ENCODE results near the gene TRIM62. TPM values are rescaled to one million over a fixed set of nuclear protein-coding genes. Genes with fewer than 3 reads are reported as not detected.

TRIM62 gene
- total RNA-seq, 2 experiments from 2014 or later = 3.6 to 3.9 TPM

DNA sequence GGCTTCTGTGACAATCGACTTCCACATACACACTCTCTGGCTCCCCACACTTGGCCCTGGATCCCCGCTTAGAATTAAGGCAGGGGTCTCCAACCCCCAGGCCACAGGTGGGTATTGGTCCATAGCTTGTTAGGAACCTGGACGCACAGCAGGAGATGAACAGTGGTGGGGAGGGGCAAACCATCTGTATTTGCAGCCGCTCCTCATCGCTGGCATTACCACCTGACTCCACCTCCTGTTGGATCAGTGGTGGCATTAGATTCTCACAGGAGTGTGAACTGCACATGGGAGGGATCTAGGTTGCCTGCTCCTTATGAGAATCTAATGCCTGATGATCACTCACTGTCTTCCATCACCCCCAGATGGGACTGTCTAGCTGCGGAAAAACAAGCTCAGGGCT is 16.0 kb downstream of the TRIM62 start:
- H3K9me3 Mint-ChIP-seq = no peaks in the 10 kb centered on the region
- no peak for DNase-seq
- ChIA-PET POLR2A (no interaction called here), CTCF (no interaction called here)
- H3K36me3 Mint-ChIP-seq = peaks cover 4% of the 10 kb centered on the region
- H3K4me3 Mint-ChIP-seq = no peak overlapping the region
- intact Hi-C loops (cut with micrococcal nuclease) = no loop called here
- no peaks in the 10 kb centered on the region for H3K27me3 Mint-ChIP-seq
- H3K4me1 Mint-ChIP-seq (ENCODE audit: low read depth) = no peaks in the 10 kb centered on the region
- H3K27ac Mint-ChIP-seq = no peak overlapping the region

DNA sequence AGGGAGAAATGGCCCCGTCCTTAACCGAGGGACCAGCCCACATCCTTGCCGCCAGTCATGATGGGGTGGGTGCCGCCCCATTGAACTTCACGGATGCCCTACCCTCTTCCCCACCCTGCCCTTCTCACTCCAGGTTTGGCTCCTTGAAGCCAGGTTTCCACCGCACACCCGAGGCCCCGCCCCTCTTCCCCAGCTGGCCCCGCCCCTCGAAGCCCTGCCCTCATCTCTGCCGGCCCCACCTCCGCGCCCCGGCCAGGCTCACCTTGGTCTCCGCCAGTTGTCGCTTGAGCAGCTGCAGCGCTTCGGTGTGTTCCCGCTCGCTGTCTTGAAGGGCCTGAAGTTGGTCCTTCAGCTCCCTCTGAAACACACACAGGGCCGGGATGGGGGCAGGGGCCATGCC is 16.6 kb downstream of the TRIM62 start:
- POLR2A ChIA-PET = no interaction called here
- no peaks in the 10 kb centered on the region for H3K4me1 Mint-ChIP-seq (ENCODE audit: low read depth)
- H3K4me3 Mint-ChIP-seq = no peak overlapping the region
- H3K36me3 Mint-ChIP-seq = peaks cover 4% of the 10 kb centered on the region
- CTCF ChIA-PET = no interaction called here
- H3K9me3 Mint-ChIP-seq = no peaks in the 10 kb centered on the region
- intact Hi-C loops (cut with micrococcal nuclease) = no loop called here
- H3K27me3 Mint-ChIP-seq = no peaks in the 10 kb centered on the region
- no peak overlapping the region for H3K27ac Mint-ChIP-seq
- no peak for DNase-seq

DNA sequence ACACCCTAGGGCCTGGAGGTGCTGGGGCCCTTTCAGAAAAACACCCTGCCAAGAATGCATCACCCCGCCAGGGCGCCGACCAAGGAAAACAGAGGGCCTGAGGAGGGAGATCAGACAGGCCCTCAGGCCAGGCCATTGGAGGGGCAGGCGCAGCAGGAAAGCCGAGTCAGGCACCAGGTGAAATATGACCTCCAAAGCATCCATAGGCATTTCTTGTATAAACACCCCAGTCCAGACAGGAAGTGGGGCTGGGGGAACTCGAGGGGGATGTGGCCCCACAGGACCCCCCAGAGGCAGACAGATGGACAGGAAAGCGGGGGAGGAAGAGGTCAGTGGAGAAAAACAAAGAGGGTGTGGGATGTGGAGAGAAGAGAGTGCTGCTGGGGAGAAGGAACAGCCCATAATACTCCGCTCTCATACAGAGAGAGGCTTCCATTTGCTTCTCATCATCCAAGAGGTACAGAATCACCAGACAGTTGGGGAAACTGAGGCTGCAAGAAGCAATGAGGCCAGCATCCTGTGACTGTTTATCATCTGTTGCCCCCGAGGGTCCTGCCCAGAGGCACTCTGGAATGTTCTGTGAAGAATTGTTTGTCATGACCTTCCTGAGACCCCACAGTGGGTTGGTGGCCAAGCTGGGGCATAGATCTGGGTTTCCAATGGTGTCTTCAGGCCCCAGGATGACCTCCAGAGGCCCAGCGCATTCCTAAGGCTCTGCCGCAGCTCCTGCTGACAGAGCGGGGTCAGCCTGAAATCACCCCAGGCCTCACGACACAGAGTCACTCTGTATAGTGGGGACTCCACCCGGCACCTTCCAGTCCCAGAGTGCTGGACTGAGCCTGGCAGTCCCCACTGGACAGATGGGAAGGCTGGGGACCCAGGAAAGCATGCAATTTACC is 18.0 kb downstream of the TRIM62 start:
- intact Hi-C loops (cut with micrococcal nuclease) = no loop called here
- ChIA-PET POLR2A (no interaction called here), CTCF (interaction anchor here (0.6 kb wide), 1 partner anchor 287 kb away, joined by 3 read pairs; no protein-coding TSS in a partner anchor)
- H3K27ac Mint-ChIP-seq = no peak overlapping the region
- no peak for DNase-seq
- H3K4me3 Mint-ChIP-seq = no peak overlapping the region
- H3K4me1 Mint-ChIP-seq (ENCODE audit: low read depth) = no peaks in the 10 kb centered on the region
- peaks cover 4% of the 10 kb centered on the region for H3K36me3 Mint-ChIP-seq
- no peaks in the 10 kb centered on the region for H3K27me3 Mint-ChIP-seq
- no peaks in the 10 kb centered on the region for H3K9me3 Mint-ChIP-seq

DNA sequence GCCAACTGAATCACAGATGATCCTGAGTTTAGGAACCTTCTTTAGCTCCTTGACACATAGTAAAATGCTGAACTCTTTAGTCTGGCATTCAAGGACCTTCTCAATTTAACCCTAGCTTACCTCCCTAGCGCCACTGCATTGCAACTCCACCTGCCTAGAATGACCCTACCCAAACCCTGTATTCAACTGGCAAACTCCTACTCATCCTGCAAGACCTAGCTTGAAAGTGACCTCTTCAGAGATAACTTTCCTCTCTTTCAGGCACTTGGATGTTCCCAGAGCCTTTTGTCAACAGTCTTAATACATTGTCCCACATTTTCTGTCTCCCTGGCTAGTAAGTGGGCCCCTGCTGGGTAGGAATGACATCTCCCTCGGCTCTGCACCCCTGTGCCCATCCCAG is 19.7 kb downstream of the TRIM62 start:
- H3K4me3 Mint-ChIP-seq = no peak overlapping the region
- DNase-seq = no peak
- no peak overlapping the region for H3K27ac Mint-ChIP-seq
- H3K27me3 Mint-ChIP-seq = no peaks in the 10 kb centered on the region
- intact Hi-C loops (cut with micrococcal nuclease) = no loop called here
- H3K9me3 Mint-ChIP-seq = no peaks in the 10 kb centered on the region
- peaks cover 4% of the 10 kb centered on the region for H3K36me3 Mint-ChIP-seq
- H3K4me1 Mint-ChIP-seq (ENCODE audit: low read depth) = no peaks in the 10 kb centered on the region
- CTCF ChIA-PET = interaction anchor here (0.7 kb wide), 1 partner anchor 489 kb away, joined by 4 read pairs; no protein-coding TSS in a partner anchor
- POLR2A ChIA-PET = no interaction called here

DNA sequence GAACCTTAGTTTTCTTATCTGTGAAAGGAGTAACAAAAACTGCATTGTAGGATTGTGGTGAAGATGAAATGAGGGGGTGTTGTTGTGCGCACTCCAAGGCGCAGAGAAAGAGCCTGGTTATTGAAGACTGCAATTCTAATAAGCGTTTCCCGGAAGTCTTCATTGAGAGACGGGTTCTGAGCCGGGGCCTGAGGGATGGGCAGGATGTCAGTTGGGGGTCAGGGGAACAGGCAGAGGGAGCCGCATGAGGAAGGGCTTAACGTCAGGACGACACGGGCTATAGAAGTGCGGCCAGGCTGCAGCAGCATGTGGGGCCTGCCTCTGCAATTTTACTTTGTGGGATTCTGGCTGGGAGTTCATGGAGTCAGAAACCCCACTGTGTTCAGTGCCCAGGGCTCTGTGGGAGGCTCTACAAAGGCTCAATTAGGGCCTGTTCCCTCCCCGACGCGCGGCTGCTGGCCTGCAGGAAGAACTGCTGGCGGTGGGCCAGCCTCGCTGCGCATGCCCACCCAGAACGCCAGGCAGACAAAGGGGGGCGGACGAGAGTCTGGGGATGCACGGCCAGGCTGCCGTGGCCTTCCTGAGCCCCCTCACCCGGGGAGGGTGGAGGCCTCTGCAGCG is 20.7 kb downstream of the TRIM62 start:
- peaks cover 4% of the 10 kb centered on the region for H3K36me3 Mint-ChIP-seq
- CTCF ChIA-PET = no interaction called here

DNA sequence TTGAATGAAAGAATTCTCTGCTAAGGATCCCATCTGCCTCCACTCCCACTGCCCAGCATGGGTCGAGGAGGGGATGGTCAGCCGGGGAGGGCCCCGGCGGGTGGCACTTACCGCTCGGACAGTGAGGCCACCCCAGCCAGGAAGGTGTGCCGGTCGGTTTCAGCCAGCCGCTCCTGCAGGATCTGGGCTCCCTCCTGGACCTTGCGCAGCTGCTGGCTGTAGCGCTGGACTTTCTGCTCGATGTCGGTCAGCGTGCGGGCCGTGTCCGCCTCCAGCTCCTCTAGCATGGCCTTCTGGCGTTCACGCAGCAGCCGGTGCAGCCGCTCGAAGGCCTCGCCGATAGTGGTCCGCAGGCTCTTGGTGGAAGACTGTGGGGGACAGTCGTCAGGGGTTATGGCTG is 22.3 kb downstream of the TRIM62 start:
- H3K4me3 Mint-ChIP-seq = no peak overlapping the region
- POLR2A ChIA-PET = no interaction called here

More for the DNA sequence above, 20.7 kb downstream of the TRIM62 start:
- intact Hi-C loops (cut with micrococcal nuclease) = no loop called here
- H3K4me3 Mint-ChIP-seq = no peak overlapping the region
- H3K9me3 Mint-ChIP-seq = no peaks in the 10 kb centered on the region
- no peaks in the 10 kb centered on the region for H3K4me1 Mint-ChIP-seq (ENCODE audit: low read depth)
- DNase-seq = no peak
- H3K27ac Mint-ChIP-seq = no peak overlapping the region
- POLR2A ChIA-PET = no interaction called here
- H3K27me3 Mint-ChIP-seq = no peaks in the 10 kb centered on the region

DNA sequence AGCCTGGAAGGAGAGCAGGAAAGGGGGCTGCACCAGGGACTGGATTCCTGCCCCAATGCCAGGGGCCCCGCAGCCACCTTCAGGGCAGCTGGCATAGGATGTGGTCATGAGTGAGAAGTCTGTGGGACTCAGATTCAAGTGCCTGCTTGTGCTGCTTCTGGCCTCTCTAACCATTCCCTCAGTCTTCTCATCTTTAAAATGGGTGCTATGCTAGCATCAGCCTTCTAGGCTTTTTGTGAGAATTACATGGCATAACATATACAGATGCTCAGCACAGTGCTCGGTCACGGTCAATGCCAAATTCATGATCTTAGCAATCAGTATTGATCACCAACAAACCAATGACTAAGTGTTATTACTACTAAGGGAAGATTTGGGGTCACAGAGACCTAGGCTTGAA is 23.5 kb downstream of the TRIM62 start:
- Mint-ChIP-seq H3K4me3 (no peak overlapping the region), H3K27ac (no peak overlapping the region), H3K4me1 (ENCODE audit: low read depth) (no peaks in the 10 kb centered on the region), H3K9me3 (no peaks in the 10 kb centered on the region), H3K27me3 (no peaks in the 10 kb centered on the region), H3K36me3 (peaks cover 2% of the 10 kb centered on the region)
- intact Hi-C loops (cut with micrococcal nuclease) = no loop called here
- DNase-seq = no peak
- ChIA-PET CTCF (no interaction called here), POLR2A (no interaction called here)

More for the DNA sequence above, 22.3 kb downstream of the TRIM62 start:
- Mint-ChIP-seq H3K36me3 (no peaks in the 10 kb centered on the region), H3K4me1 (ENCODE audit: low read depth) (no peaks in the 10 kb centered on the region), H3K9me3 (no peaks in the 10 kb centered on the region), H3K27ac (no peak overlapping the region), H3K27me3 (no peaks in the 10 kb centered on the region)
- no peak for DNase-seq
- CTCF ChIA-PET = no interaction called here
- intact Hi-C loops (cut with micrococcal nuclease) = no loop called here

DNA sequence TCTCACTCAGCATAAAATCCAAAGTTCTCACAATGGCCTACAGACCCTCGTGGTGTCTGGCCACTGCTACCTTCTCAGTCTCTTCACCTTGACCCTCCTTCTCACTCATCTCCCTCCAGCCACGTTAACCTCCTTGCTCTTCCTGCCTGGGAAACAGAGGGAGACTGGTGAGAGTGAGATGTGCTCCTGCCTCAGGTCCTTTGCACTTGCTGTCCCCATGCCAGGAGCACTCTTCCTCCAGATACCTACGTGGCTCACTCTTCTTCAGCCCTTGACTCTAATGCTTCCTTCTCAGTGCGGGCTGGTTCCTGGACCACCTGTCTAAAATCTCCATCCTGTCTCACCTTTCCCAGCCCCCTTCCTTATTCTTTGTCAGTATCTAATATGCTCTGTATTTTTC is 24.7 kb downstream of the TRIM62 start:
- H3K27ac Mint-ChIP-seq = no peak overlapping the region
- H3K4me3 Mint-ChIP-seq = no peak overlapping the region
- no peaks in the 10 kb centered on the region for H3K4me1 Mint-ChIP-seq (ENCODE audit: low read depth)
- no peaks in the 10 kb centered on the region for H3K9me3 Mint-ChIP-seq
- intact Hi-C loops (cut with micrococcal nuclease) = no loop called here
- H3K27me3 Mint-ChIP-seq = no peaks in the 10 kb centered on the region
- no peak for DNase-seq
- peaks cover 2% of the 10 kb centered on the region for H3K36me3 Mint-ChIP-seq
- ChIA-PET CTCF (no interaction called here), POLR2A (no interaction called here)

DNA sequence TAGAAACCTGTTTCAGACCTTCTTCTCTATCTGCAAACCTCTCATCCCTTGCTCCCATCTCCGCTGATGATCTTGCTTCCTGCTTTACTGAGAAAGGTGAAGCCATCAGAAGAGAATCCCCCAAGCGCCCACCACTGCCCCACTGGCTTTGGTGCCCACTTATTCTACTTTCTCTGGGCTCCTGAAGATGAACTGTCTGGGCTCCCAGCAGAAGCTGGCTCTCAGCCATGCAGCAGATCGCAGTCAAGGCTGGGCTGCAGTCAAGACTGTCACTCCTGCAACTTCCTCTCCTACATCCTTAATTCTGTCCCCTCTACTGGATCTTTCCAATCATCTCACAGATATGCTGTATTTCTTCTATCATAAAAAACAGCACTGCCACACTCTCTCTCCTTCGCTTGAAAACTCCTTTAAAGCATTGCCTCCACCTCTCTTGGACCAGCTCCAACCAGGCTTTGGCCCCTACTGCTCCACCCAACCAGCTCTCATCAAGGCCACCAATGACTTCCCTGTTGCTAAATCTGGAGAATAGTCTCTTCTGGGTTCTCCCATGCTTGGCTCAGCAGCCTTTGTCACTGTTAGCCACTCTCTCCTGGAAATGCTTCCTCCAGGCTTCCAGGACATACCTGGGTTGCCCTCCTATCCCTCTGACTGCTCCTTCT is 25.8 kb downstream of the TRIM62 start:
- CTCF ChIA-PET = no interaction called here
- Mint-ChIP-seq H3K4me3 (no peak overlapping the region), H3K27me3 (no peaks in the 10 kb centered on the region), H3K9me3 (no peaks in the 10 kb centered on the region), H3K4me1 (ENCODE audit: low read depth) (no peaks in the 10 kb centered on the region), H3K36me3 (peaks cover 2% of the 10 kb centered on the region), H3K27ac (no peak overlapping the region)
- POLR2A ChIA-PET = no interaction called here
- intact Hi-C loops (cut with micrococcal nuclease) = no loop called here
- no peak for DNase-seq

DNA sequence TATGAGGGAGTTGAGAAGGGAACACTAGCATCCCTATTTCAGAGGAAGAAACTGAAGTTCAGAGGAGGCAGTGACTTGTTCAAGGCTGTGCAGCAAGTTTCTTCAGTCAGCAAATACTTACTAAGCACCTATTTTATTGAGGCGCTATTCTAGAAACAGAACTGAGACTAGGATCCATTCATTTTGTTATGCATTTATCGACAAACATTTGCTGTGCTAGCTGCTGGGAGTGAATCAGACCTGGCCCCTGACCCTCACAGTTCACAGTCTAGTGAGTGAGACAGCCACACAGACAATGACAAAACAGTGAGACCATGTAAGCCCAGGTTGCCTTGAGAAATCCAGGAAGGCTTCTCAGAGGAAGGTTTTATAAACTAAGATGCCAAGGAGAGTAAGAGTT is 28.2 kb downstream of the TRIM62 start:
- no peak for DNase-seq
- intact Hi-C loops (cut with micrococcal nuclease) = no loop called here
- POLR2A ChIA-PET = no interaction called here
- H3K4me1 Mint-ChIP-seq (ENCODE audit: low read depth) = no peaks in the 10 kb centered on the region
- no peaks in the 10 kb centered on the region for H3K27me3 Mint-ChIP-seq
- H3K27ac Mint-ChIP-seq = no peak overlapping the region
- no peak overlapping the region for H3K4me3 Mint-ChIP-seq
- CTCF ChIA-PET = interaction anchor here (0.9 kb wide), 1 partner anchor 26 kb away, joined by 3 read pairs; no protein-coding TSS in a partner anchor
- H3K9me3 Mint-ChIP-seq = no peaks in the 10 kb centered on the region
- H3K36me3 Mint-ChIP-seq = peaks cover 2% of the 10 kb centered on the region

DNA sequence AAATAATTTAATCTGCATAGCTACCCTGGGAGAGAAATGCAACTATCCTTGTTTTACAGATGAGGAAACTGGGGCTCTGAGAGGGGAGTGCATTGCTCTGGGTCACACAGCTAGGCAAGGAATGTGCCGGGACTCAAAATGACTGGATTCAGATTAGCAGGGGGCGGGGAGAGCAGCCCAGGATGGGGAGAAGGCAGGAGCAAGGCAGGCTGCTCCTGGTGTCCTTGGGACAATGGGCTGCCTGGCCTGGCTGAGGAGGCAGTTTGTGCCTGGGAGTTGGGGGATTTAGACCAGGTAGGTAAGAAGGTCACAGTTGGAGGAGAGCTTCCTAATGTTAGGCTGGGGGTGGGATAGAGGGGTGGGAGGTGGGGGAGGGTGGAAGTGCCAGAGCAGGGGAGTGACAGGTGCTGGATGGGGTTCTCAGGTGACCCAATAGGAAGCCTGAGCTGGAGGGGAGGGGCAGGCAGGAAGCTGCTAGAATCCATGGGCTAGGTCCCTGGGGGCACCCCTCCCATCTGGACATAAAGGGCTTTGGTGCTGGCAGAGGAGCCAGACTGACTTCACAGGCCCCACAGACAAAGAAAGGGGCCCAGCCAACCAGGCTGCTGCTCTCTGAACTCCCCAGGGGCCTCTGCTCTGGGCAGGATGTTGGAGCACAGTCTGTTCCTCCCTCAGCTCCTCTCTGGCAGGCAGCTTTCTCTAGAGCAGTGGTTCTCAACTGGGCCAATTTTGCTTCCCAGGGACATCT is 29.0 kb downstream of the TRIM62 start:
- Mint-ChIP-seq H3K27me3 (no peaks in the 10 kb centered on the region), H3K27ac (no peak overlapping the region)

DNA sequence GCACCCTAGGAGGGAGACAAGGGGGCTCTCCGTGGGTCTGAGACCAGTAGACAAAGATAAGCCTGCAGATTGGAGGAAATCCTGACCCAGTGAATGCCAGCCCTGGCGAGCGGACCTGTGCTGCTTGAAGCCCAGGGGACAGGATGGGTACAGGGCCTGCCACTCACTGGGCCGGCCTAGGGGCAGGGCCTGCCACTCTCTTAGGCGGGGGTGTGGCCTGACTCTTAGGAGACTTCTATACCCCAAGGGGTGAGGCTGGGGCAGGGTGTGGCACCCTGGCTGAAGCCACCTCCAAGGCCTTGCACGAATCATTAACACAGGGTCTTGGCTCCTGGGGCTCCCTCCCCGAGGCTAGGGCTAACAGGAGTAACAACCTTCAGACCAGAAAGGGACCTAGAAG is 30.7 kb downstream of the TRIM62 start:
- DNase-seq = no peak
- H3K36me3 Mint-ChIP-seq = peaks cover 4% of the 10 kb centered on the region
- H3K27ac Mint-ChIP-seq = no peak overlapping the region
- no peaks in the 10 kb centered on the region for H3K27me3 Mint-ChIP-seq
- intact Hi-C loops (cut with micrococcal nuclease) = no loop called here
- CTCF ChIA-PET = no interaction called here
- no peaks in the 10 kb centered on the region for H3K4me1 Mint-ChIP-seq (ENCODE audit: low read depth)
- H3K4me3 Mint-ChIP-seq = no peak overlapping the region
- no peaks in the 10 kb centered on the region for H3K9me3 Mint-ChIP-seq
- POLR2A ChIA-PET = interaction anchor here (0.6 kb wide), 1 partner anchor 27 kb away, joined by 6 read pairs; no protein-coding TSS in a partner anchor

More for the DNA sequence above, 29.0 kb downstream of the TRIM62 start:
- ChIA-PET POLR2A (no interaction called here), CTCF (interaction anchor here (0.9 kb wide), 1 partner anchor 26 kb away, joined by 3 read pairs; no protein-coding TSS in a partner anchor)
- intact Hi-C loops (cut with micrococcal nuclease) = no loop called here
- no peaks in the 10 kb centered on the region for H3K4me1 Mint-ChIP-seq (ENCODE audit: low read depth)
- no peak overlapping the region for H3K4me3 Mint-ChIP-seq
- no peaks in the 10 kb centered on the region for H3K9me3 Mint-ChIP-seq
- H3K36me3 Mint-ChIP-seq = peaks cover 2% of the 10 kb centered on the region
- no peak for DNase-seq

Measured in activated CD4-positive, alpha-beta memory T cell treated with anti-CD3 and anti-CD28 coated beads for 36 hours (primary cell).